Cardiac muscle cell (in vitro differentiated cells and primary cell): Measurements from ENCODE around the gene PSTPIP1. TPM values are rescaled to one million over a fixed set of nuclear protein-coding genes. Genes with fewer than 3 reads are reported as not detected.
"Not testable (repeated sequence)": the region's sequence is repeated elsewhere in the genome, so short reads cannot be mapped to it uniquely, and the experiment has no call there.

Source experiments
- DNase-seq, 2 donors: peaks; one replicate each; pipeline versions ENCODE4 v3.0.0 to v3.0.0-alpha.2; 2010 to 2017; ENCODE audit warnings: low read depth in 1 of 2, low spot score in 1 of 2
- H3K27ac ChIP-seq: fragments of 200-600 bp; sonication (generic); 2 replicates; pipeline ENCODE4 v1.5.1; 2016
- H3K27me3 ChIP-seq: fragments of 200-600 bp; sonication (generic); 2 replicates; pipeline ENCODE4 v1.6.0; 2016; ENCODE audit warnings: control low read depth
- H3K36me3 ChIP-seq: fragments of 200-600 bp; sonication (generic); 2 replicates; pipeline ENCODE4 v1.5.1; 2016; ENCODE audit warnings: control low read depth
- H3K4me1 ChIP-seq: fragments of 200-600 bp; sonication (generic); 2 replicates; pipeline ENCODE4 v1.8.1; 2017; ENCODE audit warnings: low read depth, mild to moderate bottlenecking, mixed run types
- H3K4me3 ChIP-seq: fragments of 200-600 bp; sonication (generic); 2 replicates; pipeline ENCODE4 v1.5.1; 2016; ENCODE audit warnings: mild to moderate bottlenecking
- H3K9me3 ChIP-seq: fragments of 200-600 bp; sonication (generic); 2 replicates; pipeline ENCODE4 v1.5.1; 2017; ENCODE audit warnings: low read depth, mild to moderate bottlenecking, control low read depth
- CTCF ChIP-seq: IDR thresholded peaks from 2 replicates; pipeline ENCODE4 v1.5.1; 2012; ENCODE audit warnings: low read depth, mild to moderate bottlenecking, low read length
- polyA plus RNA-seq: library from polyadenylated mRNA; unstranded; fragments of >200 nt; fragmentation: Nextera tagmentation; extraction: Ambion mirVana; gene quantifications from 2 replicates; pipeline ENCODE4 v1.2.1, GENCODE V29; 2016
- total RNA-seq: library from RNA; depleted of rRNA; stranded (reverse); fragments of >200 nt; gene quantifications from 2 replicates; pipeline ENCODE4 v1.2.3, GENCODE V29; 2016

The PSTPIP1 gene
- total and polyA plus RNA-seq, 2 experiments from 2014 or later = 0.26 to 0.63 TPM

- Histone ChIP-seq H3K36me3 (peaks cover 3% of the 10 kb centered on the region), H3K9me3 (no peaks in the 10 kb centered on the region), H3K27ac (no peak overlapping the region), H3K4me1 (no peaks in the 10 kb centered on the region), H3K27me3 (no peaks in the 10 kb centered on the region), H3K4me3 (no peak overlapping the region)
- no peak for TF ChIP-seq CTCF
- DNase-seq = no peak
Measured at GRCh38 chr15:76954744-76955143, 40.2 kb upstream of the PSTPIP1 start.

- Histone ChIP-seq H3K36me3 (no peaks in the 10 kb centered on the region), H3K27ac (no peak overlapping the region)
- TF ChIP-seq CTCF = peak; percentile 2
Measured at GRCh38 chr15:76961268-76962011, 33.5 kb upstream of the PSTPIP1 start.

GRCh38 chr15:76962337-76963013 lies 32.5 kb upstream of the PSTPIP1 start:
- no peak overlapping the region for H3K27ac ChIP-seq
- H3K27me3 ChIP-seq = no peaks in the 10 kb centered on the region
- H3K9me3 ChIP-seq = no peaks in the 10 kb centered on the region
- H3K36me3 ChIP-seq = no peaks in the 10 kb centered on the region
- H3K4me1 ChIP-seq = no peaks in the 10 kb centered on the region
- H3K4me3 ChIP-seq = no peak overlapping the region
- DNase-seq = no peak
- no peak for TF ChIP-seq CTCF

More at GRCh38 chr15:76961268-76962011, 33.5 kb upstream of the PSTPIP1 start:
- peak in 1 of 2 donors; percentile 7 for DNase-seq
- Histone ChIP-seq H3K9me3 (no peaks in the 10 kb centered on the region), H3K4me3 (no peak overlapping the region), H3K27me3 (no peaks in the 10 kb centered on the region), H3K4me1 (no peaks in the 10 kb centered on the region)

- no peaks in the 10 kb centered on the region for H3K9me3 ChIP-seq
- no peaks in the 10 kb centered on the region for H3K36me3 ChIP-seq
- no peak for TF ChIP-seq CTCF
- DNase-seq = no peak
- H3K27me3 ChIP-seq = no peaks in the 10 kb centered on the region
- no peak overlapping the region for H3K4me3 ChIP-seq
- no peak overlapping the region for H3K27ac ChIP-seq
- H3K4me1 ChIP-seq = no peaks in the 10 kb centered on the region
Measured at GRCh38 chr15:76963596-76963995, 31.3 kb upstream of the PSTPIP1 start.

- no peak for TF ChIP-seq CTCF
- DNase-seq = peak in 1 of 2 donors; percentile 25
- H3K4me3 ChIP-seq = no peak overlapping the region
- no peaks in the 10 kb centered on the region for H3K27me3 ChIP-seq
- H3K4me1 ChIP-seq = no peaks in the 10 kb centered on the region
- H3K9me3 ChIP-seq = no peaks in the 10 kb centered on the region
- H3K36me3 ChIP-seq = no peaks in the 10 kb centered on the region
- no peak overlapping the region for H3K27ac ChIP-seq
Measured at GRCh38 chr15:76964157-76964556, 30.8 kb upstream of the PSTPIP1 start.

GRCh38 chr15:76966051-76966450 lies 28.9 kb upstream of the PSTPIP1 start:
- not testable (repeated sequence) for H3K36me3 ChIP-seq, H3K27me3 ChIP-seq, H3K4me1 ChIP-seq, H3K4me3 ChIP-seq, H3K27ac ChIP-seq, H3K9me3 ChIP-seq
- DNase-seq = peak in 1 of 2 donors; percentile 46
